CD4-positive, CD25-positive, alpha-beta regulatory T cell (primary cell): ENCODE results near the gene ADAP1. TPM values are rescaled to one million over a fixed set of nuclear protein-coding genes. Genes with fewer than 3 reads are reported as not detected.
A peak's percentile ranks its signal among the peaks of the same experiment; 100 is the strongest.

ENCODE experiments used
- ATAC-seq, 2 donors: fragments of 150-1000 bp; cut with Tn5 transposase; one replicate each; pipeline ENCODE4 v1.10.0; 2021; ENCODE audit warnings: low read depth in 2 of 2, moderate number of reproducible peaks in 2 of 2, moderate library complexity in 1 of 2
- DNase-seq, 3 donors: peaks; one replicate each; pipeline versions ENCODE4 v3.0.0 to v3.0.0-alpha.2; 2012 to 2022; ENCODE audit warnings: mixed read lengths in 1 of 3
- H3K27ac ChIP-seq: one replicate; pipeline ENCODE4 v1.7.0; 2013; ENCODE audit warnings: mild to moderate bottlenecking, low read length; ENCODE audit not compliant: insufficient read depth, poor library complexity, severe bottlenecking
- H3K27me3 ChIP-seq: one replicate; pipeline ENCODE4 v1.7.0; 2013; ENCODE audit warnings: low read length; ENCODE audit not compliant: control insufficient read depth, insufficient read depth
- H3K36me3 ChIP-seq: one replicate; pipeline ENCODE4 v1.7.0; 2013; ENCODE audit warnings: mild to moderate bottlenecking, low read length, moderate library complexity; ENCODE audit not compliant: control insufficient read depth, insufficient read depth
- H3K4me1 ChIP-seq: 2 replicates; pipeline ENCODE4 v1.7.0; 2013; ENCODE audit warnings: mild to moderate bottlenecking, low read length; ENCODE audit not compliant: insufficient read depth, control insufficient read depth, poor library complexity, severe bottlenecking
- H3K4me3 ChIP-seq: one replicate; pipeline ENCODE4 v1.7.0; 2013; ENCODE audit warnings: low read depth, mild to moderate bottlenecking, low read length, moderate library complexity
- H3K9me3 ChIP-seq, 2 experiments: 1 replicate in 1 of 2; 2 replicates in 1 of 2; pipeline ENCODE4 v1.7.0; 2013; ENCODE audit warnings: low read length in 2 of 2, mild to moderate bottlenecking in 1 of 2, moderate library complexity in 1 of 2; ENCODE audit not compliant: control insufficient read depth in 2 of 2
- H3K27ac Mint-ChIP-seq, 3 donors: one replicate each; pipeline ENCODE4 v1.8.0; 2020 to 2022; ENCODE audit warnings: mild to moderate bottlenecking in 3 of 3, mixed read lengths in 3 of 3, moderate library complexity in 2 of 3
- H3K27me3 Mint-ChIP-seq: one replicate; pipeline ENCODE4 v1.8.0; 2022; ENCODE audit warnings: mild to moderate bottlenecking, mixed read lengths
- H3K36me3 Mint-ChIP-seq: one replicate; pipeline ENCODE4 v1.8.0; 2020; ENCODE audit warnings: mixed read lengths
- H3K4me1 Mint-ChIP-seq, 4 donors: one replicate each; pipeline ENCODE4 v1.8.0; 2020 to 2022; ENCODE audit warnings: mixed read lengths in 4 of 4, mild to moderate bottlenecking in 1 of 4
- H3K4me3 Mint-ChIP-seq, 4 donors: one replicate each; pipeline ENCODE4 v1.8.0; 2020 to 2022; ENCODE audit warnings: mild to moderate bottlenecking in 4 of 4, mixed read lengths in 4 of 4, moderate library complexity in 3 of 4
- H3K9me3 Mint-ChIP-seq, 7 donors: one replicate each; pipeline ENCODE4 v1.8.0; 2020 to 2022; ENCODE audit warnings: mixed read lengths in 7 of 7, mild to moderate bottlenecking in 3 of 7, moderate library complexity in 2 of 7
- polyA plus RNA-seq, 4 donors: library from polyadenylated mRNA; unstranded; fragments of 300-500 nt; fragmentation: Illumina TruSeq; gene quantifications; one replicate each; pipeline ENCODE4 v1.2.3, GENCODE V29; 2021
- total RNA-seq: library from RNA; stranded (reverse); gene quantifications from one replicate; pipeline ENCODE4 v1.2.3, GENCODE V29; 2022

Gene ADAP1
- total and polyA plus RNA-seq, 5 donors from 2014 or later: 2.9 to 8.8 (median 5.5) TPM

- no peak overlapping the region for H3K4me3 Mint-ChIP-seq
- no peaks in the 10 kb centered on the region for H3K36me3 ChIP-seq
- ATAC-seq (no peak), DNase-seq (no peak)
- no peak overlapping the region for H3K27ac Mint-ChIP-seq
- H3K27me3 Mint-ChIP-seq: peaks cover 11% of the 10 kb centered on the region
- peaks cover 0 to 6% (median 1%) of the 10 kb centered on the region in 7 donors for H3K9me3 Mint-ChIP-seq
- H3K27me3 ChIP-seq: peaks cover 2% of the 10 kb centered on the region
- no peak overlapping the region for H3K27ac ChIP-seq
- H3K9me3 ChIP-seq: peaks cover 0 to 2% of the 10 kb centered on the region in 2 experiments
- H3K4me3 ChIP-seq: no peak overlapping the region
- peaks cover 8% of the 10 kb centered on the region for H3K4me1 ChIP-seq
- no peaks in the 10 kb centered on the region for H3K36me3 Mint-ChIP-seq
- H3K4me1 Mint-ChIP-seq: peaks cover 4 to 9% (median 6%) of the 10 kb centered on the region in 4 donors
Measured at GRCh38 chr7:938546-939185, 15.8 kb downstream of the ADAP1 start.

GRCh38 chr7:937856-938484 lies 16.5 kb downstream of the ADAP1 start:
- Histone ChIP-seq H3K4me1 (peaks cover 8% of the 10 kb centered on the region), H3K36me3 (no peaks in the 10 kb centered on the region), H3K9me3 (peaks cover 0 to 2% of the 10 kb centered on the region in 2 experiments), H3K27ac (no peak overlapping the region), H3K4me3 (no peak overlapping the region), H3K27me3 (peaks cover 2% of the 10 kb centered on the region)
- Mint-ChIP-seq H3K36me3 (no peaks in the 10 kb centered on the region), H3K4me1 (peaks cover 4 to 9% (median 6%) of the 10 kb centered on the region in 4 donors), H3K27ac (no peak overlapping the region), H3K27me3 (peaks cover 11% of the 10 kb centered on the region), H3K9me3 (peaks cover 0 to 6% (median 1%) of the 10 kb centered on the region in 7 donors), H3K4me3 (no peak overlapping the region)
- ATAC-seq: no peak
- no peak for DNase-seq

GRCh38 chr7:936386-937054 lies 18.0 kb downstream of the ADAP1 start:
- peak in 1 of 3 donors; percentile 73 for DNase-seq
- peaks cover 4 to 7% (median 6%) of the 10 kb centered on the region in 4 donors for H3K4me1 Mint-ChIP-seq

GRCh38 chr7:935874-936385 lies 18.6 kb downstream of the ADAP1 start:
- H3K4me3 Mint-ChIP-seq: no peak overlapping the region
- no peak overlapping the region for H3K4me3 ChIP-seq
- H3K4me1 Mint-ChIP-seq: peaks cover 0 to 5% (median 4%) of the 10 kb centered on the region in 4 donors
- peaks cover 0 to 6% (median 1%) of the 10 kb centered on the region in 7 donors for H3K9me3 Mint-ChIP-seq
- H3K4me1 ChIP-seq: peaks cover 8% of the 10 kb centered on the region
- H3K27me3 Mint-ChIP-seq: peaks cover 1% of the 10 kb centered on the region
- H3K9me3 ChIP-seq: peaks cover 0 to 2% of the 10 kb centered on the region in 2 experiments
- no peaks in the 10 kb centered on the region for H3K36me3 ChIP-seq
- H3K27ac ChIP-seq: no peak overlapping the region
- peaks cover under 1% of the 10 kb centered on the region for H3K27me3 ChIP-seq
- no peaks in the 10 kb centered on the region for H3K36me3 Mint-ChIP-seq
- H3K27ac Mint-ChIP-seq: peak overlapping the region in 1 of 3 donors; percentile 26
- DNase-seq (no peak), ATAC-seq (no peak)

More at GRCh38 chr7:936386-937054, 18.0 kb downstream of the ADAP1 start:
- ATAC-seq: peak; percentile 27 to 41
- Histone ChIP-seq H3K27ac (no peak overlapping the region), H3K4me1 (peaks cover 8% of the 10 kb centered on the region), H3K9me3 (peaks cover 0 to 2% of the 10 kb centered on the region in 2 experiments), H3K27me3 (peaks cover 2% of the 10 kb centered on the region), H3K4me3 (no peak overlapping the region), H3K36me3 (no peaks in the 10 kb centered on the region)
- Mint-ChIP-seq H3K27ac (peak overlapping the region in 2 of 3 donors; percentile 26 to 55), H3K4me3 (peak overlapping the region in 1 of 4 donors; percentile 43), H3K9me3 (peaks cover 0 to 6% (median 1%) of the 10 kb centered on the region in 7 donors), H3K27me3 (peaks cover 7% of the 10 kb centered on the region), H3K36me3 (no peaks in the 10 kb centered on the region)

GRCh38 chr7:935164-935873 lies 19.2 kb downstream of the ADAP1 start:
- Mint-ChIP-seq H3K27me3 (no peaks in the 10 kb centered on the region), H3K4me1 (peaks cover 0 to 4% (median 3%) of the 10 kb centered on the region in 4 donors), H3K36me3 (no peaks in the 10 kb centered on the region), H3K9me3 (peaks cover 0 to 6% (median 0%) of the 10 kb centered on the region in 7 donors), H3K4me3 (no peak overlapping the region), H3K27ac (no peak overlapping the region)
- Histone ChIP-seq H3K27ac (no peak overlapping the region), H3K4me3 (no peak overlapping the region), H3K36me3 (no peaks in the 10 kb centered on the region), H3K27me3 (no peaks in the 10 kb centered on the region), H3K9me3 (peaks cover 0 to under 1% of the 10 kb centered on the region in 2 experiments), H3K4me1 (peaks cover 8% of the 10 kb centered on the region)
- DNase-seq (no peak), ATAC-seq (peak in 1 of 2 donors; percentile 8)

- Mint-ChIP-seq H3K4me1 (peaks cover 4 to 9% (median 8%) of the 10 kb centered on the region in 4 donors), H3K9me3 (no peaks in the 10 kb centered on the region), H3K4me3 (no peak overlapping the region), H3K27ac (no peak overlapping the region), H3K27me3 (no peaks in the 10 kb centered on the region), H3K36me3 (no peaks in the 10 kb centered on the region)
- no peak overlapping the region for H3K4me3 ChIP-seq
- H3K36me3 ChIP-seq: no peaks in the 10 kb centered on the region
- ATAC-seq (no peak), DNase-seq (no peak)
- H3K9me3 ChIP-seq: no peaks in the 10 kb centered on the region
- H3K27me3 ChIP-seq: no peaks in the 10 kb centered on the region
- H3K4me1 ChIP-seq: peaks cover 8% of the 10 kb centered on the region
- no peak overlapping the region for H3K27ac ChIP-seq
Measured at GRCh38 chr7:934469-935163, 19.9 kb downstream of the ADAP1 start.

- Mint-ChIP-seq H3K4me3 (no peak overlapping the region), H3K4me1 (peaks cover 4 to 17% (median 11%) of the 10 kb centered on the region in 4 donors), H3K36me3 (no peaks in the 10 kb centered on the region), H3K27ac (no peak overlapping the region), H3K27me3 (no peaks in the 10 kb centered on the region), H3K9me3 (no peaks in the 10 kb centered on the region)
- Histone ChIP-seq H3K9me3 (no peaks in the 10 kb centered on the region), H3K4me1 (peaks cover 8% of the 10 kb centered on the region), H3K4me3 (no peak overlapping the region), H3K27ac (no peak overlapping the region), H3K27me3 (no peaks in the 10 kb centered on the region), H3K36me3 (no peaks in the 10 kb centered on the region)
- DNase-seq (no peak), ATAC-seq (no peak)
Measured at GRCh38 chr7:932651-932975, 21.9 kb downstream of the ADAP1 start.
